Activated CD4-positive, alpha-beta T cell treated with anti-CD3 and anti-CD28 coated beads for 24 hours (primary cell): ENCODE measurements around the gene LCOR.

Source experiments
- DNase-seq, 2 donors: peaks; one replicate each; pipeline ENCODE4 v3.0.0-alpha.2; 2020; ENCODE audit warnings: low read depth in 2 of 2

LCOR gene

DNA sequence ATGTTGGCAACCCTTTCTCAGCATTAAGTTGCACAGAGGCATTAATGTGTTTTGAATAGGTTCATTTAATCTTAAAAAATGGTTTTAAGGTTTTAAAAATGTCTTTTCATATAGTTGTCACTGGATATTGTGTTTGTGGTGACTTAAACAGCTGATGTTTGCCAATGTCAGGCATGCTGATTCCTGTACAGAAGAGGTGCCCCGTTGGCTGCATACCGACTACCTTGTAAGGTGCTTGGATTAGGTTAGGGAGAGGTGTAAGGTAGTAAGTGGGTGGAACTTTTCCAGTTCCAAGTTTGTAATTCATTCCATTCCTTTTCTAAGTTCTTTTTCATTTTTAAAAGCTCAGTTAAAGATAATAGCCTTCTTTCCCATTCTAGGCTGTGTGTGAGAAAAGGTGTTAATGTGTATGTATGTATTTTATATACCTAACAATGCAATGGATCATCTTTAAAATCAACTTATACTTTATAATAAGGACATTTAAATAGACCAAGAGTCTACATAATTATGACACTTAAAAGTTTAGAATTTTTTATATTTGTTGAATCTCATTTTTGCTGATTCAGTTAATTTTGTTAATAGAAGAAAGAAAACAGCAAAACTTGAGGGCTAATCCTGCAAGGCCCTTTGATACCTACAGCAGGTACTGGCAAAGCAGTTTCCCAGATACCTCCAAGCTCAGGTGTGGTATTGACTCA, 155.2 kb downstream of the LCOR start:
- DNase-seq, result no peak

- no peak for DNase-seq
These were observed 155.7 kb downstream of the LCOR start for GRCh38 chr10:96987842-96988175.

DNA sequence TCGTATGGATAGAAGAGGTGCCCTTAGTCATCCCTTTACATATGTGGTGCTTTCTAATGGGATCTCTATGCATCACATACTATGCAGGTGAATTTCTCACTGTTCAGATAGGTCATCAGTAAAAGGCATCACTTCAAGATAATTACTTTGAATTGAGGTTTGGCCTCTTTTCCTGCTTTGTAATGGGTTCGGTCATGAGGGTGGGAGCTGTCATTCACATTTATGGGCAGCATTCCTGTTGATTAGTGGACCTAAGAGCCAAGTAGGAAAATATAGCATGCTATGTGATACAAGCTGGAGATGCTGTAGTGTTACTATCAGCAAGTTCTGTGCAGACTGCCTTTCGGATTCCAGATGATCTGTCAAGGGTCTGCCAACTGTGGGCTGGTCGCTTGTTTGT, 156.3 kb downstream of the LCOR start:
- no peak for DNase-seq

DNA sequence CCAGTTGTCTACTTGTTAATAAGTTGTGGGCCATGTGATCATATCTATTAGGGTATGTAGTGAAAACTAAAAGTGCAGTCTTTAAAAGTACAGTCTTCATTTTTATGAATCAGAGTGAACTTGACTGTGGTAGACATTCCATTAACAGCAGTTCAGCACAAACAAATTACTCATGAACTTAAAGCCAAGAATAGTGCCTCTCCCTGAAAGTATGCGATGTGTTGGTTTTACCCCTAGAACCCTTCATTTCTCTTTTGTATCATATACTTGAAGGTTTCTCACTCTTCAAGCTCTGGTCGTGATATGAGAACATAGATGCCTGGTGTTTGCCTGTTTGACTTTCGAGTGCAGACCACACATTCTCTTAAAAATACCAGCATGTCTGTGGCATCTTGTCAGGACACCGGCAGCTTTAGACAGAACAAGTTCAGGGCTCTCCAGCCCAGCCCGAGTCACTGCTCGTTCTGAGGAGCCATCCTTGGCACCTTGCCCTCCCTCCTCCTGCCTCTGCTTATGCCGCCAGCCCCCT, 159.3 kb downstream of the LCOR start:
- DNase-seq, result no peak

DNA sequence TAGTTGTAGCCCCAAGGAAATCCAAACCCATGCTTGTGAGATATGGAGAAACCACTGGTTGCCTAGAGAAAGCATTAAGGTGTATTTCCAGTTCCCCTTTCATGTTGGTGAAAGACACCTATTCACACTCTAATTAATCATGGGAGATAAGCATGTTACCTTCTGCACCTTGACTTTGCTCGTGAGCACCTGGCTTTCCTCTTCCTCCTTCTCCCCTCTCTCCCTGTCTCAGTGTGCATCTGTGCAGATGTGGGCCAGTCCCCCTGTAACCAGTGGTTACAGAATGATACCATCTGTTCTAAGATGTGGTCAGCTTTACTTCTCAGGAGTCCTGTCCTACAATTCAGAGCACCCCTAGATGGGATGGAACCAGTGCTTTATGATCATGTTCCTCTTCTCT, 160.6 kb downstream of the LCOR start:
- DNase-seq, result no peak

GRCh38 chr10:96995851-96996250, 163.8 kb downstream of the LCOR start:
- DNase-seq, result no peak

- DNase-seq, result no peak
These were observed 164.3 kb downstream of the LCOR start for GRCh38 chr10:96996275-96996965.

- DNase-seq, result no peak
These were observed 166.3 kb downstream of the LCOR start for GRCh38 chr10:96998329-96998888.

GRCh38 chr10:96999337-96999736, 167.2 kb downstream of the LCOR start:
- no peak for DNase-seq

DNA sequence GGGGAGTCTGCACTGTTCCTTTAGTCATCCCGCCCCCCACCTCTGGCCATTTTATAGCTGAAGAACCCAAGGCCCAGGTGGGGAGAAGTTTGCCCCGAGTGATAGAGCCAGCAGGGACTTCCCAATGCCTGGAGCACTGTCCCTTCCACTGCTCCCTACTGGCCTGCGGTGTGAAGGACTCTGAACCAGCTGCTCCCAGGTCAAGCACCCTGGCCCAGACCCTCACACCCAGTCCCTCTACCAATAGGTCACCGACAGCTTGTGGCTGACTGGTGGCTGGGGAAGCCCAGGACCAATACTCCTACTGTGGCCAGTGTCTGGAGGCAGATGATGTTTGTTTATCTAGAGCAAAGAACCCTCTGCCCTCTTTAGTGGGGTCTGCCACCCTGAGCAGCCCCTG, 167.9 kb downstream of the LCOR start:
- DNase-seq, result no peak

DNA sequence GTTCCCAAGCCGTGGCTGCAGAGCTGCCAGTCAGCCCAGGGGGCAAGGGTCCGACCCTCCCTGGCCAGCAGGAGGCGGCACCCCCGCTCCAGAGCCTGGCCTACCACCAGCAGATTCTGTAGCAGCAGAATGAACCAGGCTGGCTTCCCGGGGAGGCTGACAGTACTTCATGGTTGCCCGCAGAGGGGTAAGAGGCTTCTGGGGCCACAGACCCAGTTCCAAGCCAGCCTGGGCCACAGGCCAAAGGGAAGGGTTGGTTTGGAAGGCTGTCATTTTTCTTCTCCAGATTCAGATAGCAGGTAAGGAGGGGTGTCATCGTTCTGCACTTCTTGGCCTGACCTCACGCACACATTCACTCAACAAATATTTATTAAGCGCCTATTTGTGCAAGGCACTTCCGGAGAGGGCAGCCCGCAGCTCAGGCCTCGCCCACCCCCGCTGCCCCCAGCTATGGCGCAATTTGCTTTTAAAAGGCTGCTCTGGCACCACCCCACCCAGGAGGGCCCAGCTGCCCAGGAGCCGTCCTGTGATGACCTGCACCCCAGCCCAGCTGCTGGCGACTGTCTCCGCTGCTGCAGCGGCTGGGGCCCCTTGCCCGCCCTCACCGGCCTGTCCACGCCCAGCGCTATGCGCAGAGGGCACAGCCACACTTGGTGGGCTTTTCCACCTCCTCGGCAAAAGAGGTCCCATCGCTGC, 168.5 kb downstream of the LCOR start:
- DNase-seq, result no peak

- DNase-seq, result no peak
These were observed 169.3 kb downstream of the LCOR start for GRCh38 chr10:97001183-97001991.

DNA sequence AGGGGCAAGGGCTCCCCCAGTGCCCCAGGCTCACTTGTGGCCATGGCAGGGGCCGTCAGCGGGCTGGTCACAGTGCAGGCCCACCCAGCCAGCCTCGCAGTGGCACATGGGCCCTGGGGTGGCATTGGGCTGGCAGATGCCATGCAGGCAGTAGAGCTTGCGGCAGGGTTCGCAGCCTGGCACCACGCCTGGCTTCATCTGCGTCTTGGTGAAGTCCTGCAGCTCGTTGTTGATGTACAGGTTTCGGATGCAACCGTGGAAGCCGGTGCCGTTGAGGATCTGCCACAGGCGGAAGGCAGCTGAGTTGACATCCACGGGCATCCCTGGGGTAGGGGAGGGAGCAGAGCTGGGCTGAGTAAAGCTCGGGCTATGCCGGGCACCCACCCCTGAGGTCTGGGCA, 170.6 kb downstream of the LCOR start:
- DNase-seq, result no peak

GRCh38 chr10:97003151-97003803, 171.2 kb downstream of the LCOR start:
- no peak for DNase-seq

- no peak for DNase-seq
These were observed 171.7 kb downstream of the LCOR start for GRCh38 chr10:97003804-97004201.

- no peak for DNase-seq
These were observed 172.5 kb downstream of the LCOR start for GRCh38 chr10:97004591-97004990.

- DNase-seq, result no peak
These were observed 173.3 kb downstream of the LCOR start for GRCh38 chr10:97005349-97005748.

- DNase-seq, result no peak
These were observed 174.3 kb downstream of the LCOR start for GRCh38 chr10:97006364-97006763.

DNA sequence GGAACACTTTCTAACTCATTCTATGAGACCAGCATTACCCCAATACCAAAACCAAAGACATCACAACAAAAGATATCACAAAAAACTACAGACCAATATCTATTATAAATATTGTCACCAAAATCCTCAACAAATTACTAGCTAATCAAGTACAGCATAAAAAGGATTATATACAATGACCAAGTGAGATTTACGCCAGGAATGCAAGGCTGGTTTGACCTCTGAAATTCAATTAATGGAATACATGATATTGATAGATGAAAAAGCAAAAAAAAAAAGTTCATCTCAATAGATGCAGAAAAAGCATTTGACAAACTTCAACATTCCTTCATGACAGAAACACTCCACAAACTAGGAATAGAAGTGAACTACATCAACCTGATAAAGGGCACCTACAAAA, 175.3 kb downstream of the LCOR start:
- no peak for DNase-seq

- no peak for DNase-seq
These were observed 178.7 kb downstream of the LCOR start for GRCh38 chr10:97010695-97011206.

GRCh38 chr10:97011397-97011796, 179.3 kb downstream of the LCOR start:
- DNase-seq, result no peak
